ENCODE data around the gene SEPTIN3.

DNA sequence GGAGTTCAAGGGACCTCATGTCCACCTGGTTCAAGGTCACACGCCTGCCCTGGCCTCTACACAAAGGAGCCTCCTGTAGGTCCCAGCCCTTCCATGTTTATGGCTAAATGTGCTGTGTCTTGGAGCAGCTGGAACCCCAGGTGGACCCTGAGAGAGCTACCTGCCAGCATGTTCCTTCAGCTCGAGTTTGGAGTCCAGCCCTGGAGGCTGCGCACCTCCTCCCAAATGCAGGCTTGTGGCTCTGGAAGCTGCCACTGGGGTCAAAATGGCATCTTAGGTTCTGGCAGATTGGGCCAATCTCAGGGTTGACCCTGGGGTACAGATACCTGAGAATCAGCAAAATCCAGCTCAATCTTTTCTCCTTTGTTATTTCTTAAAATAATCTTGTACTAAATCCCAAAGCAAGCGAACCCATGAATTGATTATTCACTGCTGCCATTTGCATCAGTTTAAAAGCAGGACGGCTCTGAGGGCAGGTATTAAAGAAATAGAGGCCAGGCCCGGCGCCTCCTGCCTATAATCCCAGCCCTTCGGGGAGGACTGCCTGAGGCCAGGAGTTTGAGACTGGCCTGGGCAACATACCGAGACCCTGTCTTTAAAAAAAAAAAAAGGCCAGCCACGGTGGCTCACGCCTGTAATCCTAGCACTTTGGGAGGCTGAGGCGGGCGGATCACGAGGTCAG lies 45.5 kb upstream of the SEPTIN3 start:
- no peak for TF ChIP-seq FOXM1 (IDR thresholded peaks at IDR 0.05; ENCODE audit: borderline replicate concordance)
- no peak for TF ChIP-seq CTBP1 (IDR thresholded peaks at IDR 0.05; ENCODE audit: borderline replicate concordance)
- no peak for TF ChIP-seq LEF1 (IDR thresholded peaks at IDR 0.05; ENCODE audit: borderline replicate concordance)
- no peak for TF ChIP-seq SUZ12 (IDR thresholded peaks at IDR 0.05)
- TF ChIP-seq BHLHE40 (IDR thresholded peaks at IDR 0.05; ENCODE audit: borderline replicate concordance) = no peak
- no peak for TF ChIP-seq FOXA1 (IDR thresholded peaks at IDR 0.05)
- TF ChIP-seq ELF4 (IDR thresholded peaks at IDR 0.05) = no peak
